ENCODE data around the gene ALG3.

Gene ALG3

DNA sequence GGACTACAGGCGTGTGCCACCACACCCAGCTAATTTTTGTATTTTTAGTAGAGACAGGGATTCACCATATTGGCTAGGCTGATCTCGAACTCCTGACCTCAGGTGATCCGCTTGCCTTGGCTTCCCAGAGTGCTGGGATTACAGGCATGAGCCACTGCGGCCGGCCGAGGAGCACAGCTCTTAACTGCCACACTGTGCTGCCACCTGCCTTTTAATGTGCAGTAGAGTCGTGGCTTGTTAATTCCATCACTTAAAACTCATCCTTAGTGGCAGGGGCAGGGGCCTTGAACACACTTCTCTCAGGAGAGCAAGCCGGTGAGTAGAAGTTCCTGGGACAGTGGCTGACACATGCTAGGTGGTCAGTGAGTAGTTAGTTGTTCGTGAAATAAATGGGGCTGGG, 50.3 kb downstream of the ALG3 start:
- H3K27me3 ChIP-seq (ENCODE audit: control insufficient read depth, insufficient read depth, low read length): no peaks in the 10 kb centered on the region
- H3K9me3 ChIP-seq (ENCODE audit: control insufficient read depth, insufficient read depth, low read length): no peaks in the 10 kb centered on the region
- DNase-seq (ENCODE audit: low read depth, low spot score): no peak
- WGBS (ENCODE audit: insufficient coverage, insufficient read length): no CpG with 5 or more reads among the region's 9 CpGs
- no peaks in the 10 kb centered on the region for H3K4me1 ChIP-seq (ENCODE audit: control insufficient read depth, insufficient read depth, low read length)
- no peak overlapping the region for H3K4me3 ChIP-seq (ENCODE audit: low read length)
- H3K36me3 ChIP-seq (ENCODE audit: control insufficient read depth, insufficient read depth, low read length): peaks cover 5% of the 10 kb centered on the region
- H3K27ac ChIP-seq (ENCODE audit: low read length): no peak overlapping the region

DNA sequence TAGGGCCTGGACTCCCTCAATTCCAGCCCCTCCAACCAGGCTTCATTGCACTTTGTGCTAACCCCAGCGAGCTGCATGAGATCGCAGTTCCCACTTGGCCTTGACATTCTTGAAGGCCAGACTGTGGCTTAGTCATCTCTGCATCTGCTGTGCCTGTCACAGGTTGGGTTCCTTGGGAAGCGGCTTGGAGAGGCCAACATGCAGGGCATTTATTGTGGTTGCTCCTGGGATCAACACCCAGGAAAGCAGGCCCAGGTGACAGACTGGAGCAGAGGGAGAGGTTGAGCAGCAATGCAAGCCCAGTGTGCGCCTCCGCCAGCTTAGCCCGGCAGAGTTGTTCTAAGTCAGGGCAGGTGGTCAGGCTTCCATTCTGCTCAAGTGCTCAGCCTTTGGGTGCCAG, 52.2 kb downstream of the ALG3 start:
- H3K36me3 ChIP-seq (ENCODE audit: control insufficient read depth, insufficient read depth, low read length): peaks cover 17% of the 10 kb centered on the region
- no peaks in the 10 kb centered on the region for H3K9me3 ChIP-seq (ENCODE audit: control insufficient read depth, insufficient read depth, low read length)
- H3K4me3 ChIP-seq (ENCODE audit: low read length): no peak overlapping the region
- DNase-seq (ENCODE audit: low read depth, low spot score): no peak
- no peaks in the 10 kb centered on the region for H3K4me1 ChIP-seq (ENCODE audit: control insufficient read depth, insufficient read depth, low read length)
- no peak overlapping the region for H3K27ac ChIP-seq (ENCODE audit: low read length)
- no CpG with 5 or more reads among the region's 6 CpGs for WGBS (ENCODE audit: insufficient coverage, insufficient read length)
- H3K27me3 ChIP-seq (ENCODE audit: control insufficient read depth, insufficient read depth, low read length): no peaks in the 10 kb centered on the region

DNA sequence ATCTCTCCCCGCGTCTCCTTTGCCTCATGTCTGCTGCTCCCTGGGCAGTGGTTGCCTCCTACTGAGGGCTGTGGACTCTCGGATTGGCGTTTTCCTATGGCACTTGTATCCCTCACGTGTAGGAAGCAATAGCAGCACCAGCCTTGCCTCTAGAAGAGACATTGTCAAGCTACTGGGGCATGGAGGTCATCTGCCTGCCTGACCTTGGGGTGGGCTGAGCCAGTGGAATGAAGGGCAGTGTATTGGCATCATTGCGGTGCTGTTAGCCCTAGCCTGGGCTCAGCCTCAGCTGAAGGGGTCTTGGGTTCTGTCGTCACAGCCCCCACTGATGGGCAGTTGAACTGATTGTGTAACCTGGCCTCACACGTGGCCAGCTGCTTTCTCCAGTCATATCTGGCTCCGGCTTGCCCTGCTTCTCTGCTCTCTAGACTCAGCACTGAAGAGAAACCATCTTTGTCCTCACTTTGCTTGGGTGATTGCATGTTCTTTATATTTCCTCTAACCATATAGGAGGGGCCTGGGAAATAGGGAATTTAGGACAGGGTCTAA, 54.7 kb downstream of the ALG3 start:
- Histone ChIP-seq H3K27me3 (ENCODE audit: control insufficient read depth, insufficient read depth, low read length) (no peaks in the 10 kb centered on the region), H3K4me3 (ENCODE audit: low read length) (no peak overlapping the region), H3K9me3 (ENCODE audit: control insufficient read depth, insufficient read depth, low read length) (no peaks in the 10 kb centered on the region), H3K4me1 (ENCODE audit: control insufficient read depth, insufficient read depth, low read length) (no peaks in the 10 kb centered on the region), H3K36me3 (ENCODE audit: control insufficient read depth, insufficient read depth, low read length) (peaks cover 28% of the 10 kb centered on the region), H3K27ac (ENCODE audit: low read length) (no peak overlapping the region)
- no CpG with 5 or more reads among the region's 9 CpGs for WGBS (ENCODE audit: insufficient coverage, insufficient read length)
- no peak for DNase-seq (ENCODE audit: low read depth, low spot score)

DNA sequence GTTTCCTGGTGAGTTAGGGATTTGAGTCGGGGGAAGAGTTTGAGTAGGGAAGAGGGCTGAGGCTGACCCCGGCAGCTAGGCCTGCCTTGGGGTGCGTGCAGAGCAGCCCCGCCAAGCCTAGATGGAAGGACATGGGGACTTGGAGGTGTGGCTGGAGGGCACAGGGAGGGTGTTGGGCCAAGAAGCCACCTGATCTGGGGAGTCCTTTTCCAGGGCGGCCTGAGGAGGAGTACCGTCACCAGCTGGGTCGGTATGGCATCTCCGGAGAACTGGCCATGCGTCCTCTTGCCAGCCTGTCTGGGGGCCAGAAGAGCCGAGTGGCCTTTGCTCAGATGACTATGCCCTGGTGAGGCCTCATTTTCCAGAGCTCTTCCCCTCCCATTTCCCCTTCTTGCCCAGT, 55.9 kb downstream of the ALG3 start:
- DNase-seq (ENCODE audit: low read depth, low spot score): no peak
- Histone ChIP-seq H3K9me3 (ENCODE audit: control insufficient read depth, insufficient read depth, low read length) (no peaks in the 10 kb centered on the region), H3K4me3 (ENCODE audit: low read length) (no peak overlapping the region), H3K36me3 (ENCODE audit: control insufficient read depth, insufficient read depth, low read length) (peaks cover 31% of the 10 kb centered on the region), H3K4me1 (ENCODE audit: control insufficient read depth, insufficient read depth, low read length) (no peaks in the 10 kb centered on the region), H3K27ac (ENCODE audit: low read length) (no peak overlapping the region), H3K27me3 (ENCODE audit: control insufficient read depth, insufficient read depth, low read length) (no peaks in the 10 kb centered on the region)
- WGBS (ENCODE audit: insufficient coverage, insufficient read length): no CpG with 5 or more reads among the region's 10 CpGs
